NCI-H1105 treated with DMSO at 0.1 percent for 48 hours (cell line): ENCODE data around the gene AFMID.
A peak's percentile ranks its signal among the peaks of the same experiment; 100 is the strongest.
"Not testable (repeated sequence)": the region's sequence is repeated elsewhere in the genome, so short reads cannot be mapped to it uniquely, and the experiment has no call there.

Experiments
- DNase-seq: peaks from one replicate; lab custom pipeline; 2025; lab: John Stamatoyannopoulos, UW

Gene AFMID

GRCh38 chr17:78223765-78224164 is 36.6 kb downstream of the AFMID start:
- DNase-seq, result no peak

- no peak for DNase-seq
These were observed 37.3 kb downstream of the AFMID start for GRCh38 chr17:78224231-78225087.

- no peak for DNase-seq
These were observed 38.1 kb downstream of the AFMID start for GRCh38 chr17:78225088-78225865.

GRCh38 chr17:78226055-78226758 is 39.0 kb downstream of the AFMID start:
- no peak for DNase-seq

GRCh38 chr17:78226759-78227454 is 39.7 kb downstream of the AFMID start:
- DNase-seq, result peak; percentile 28

GRCh38 chr17:78227455-78227916 is 40.3 kb downstream of the AFMID start:
- DNase-seq, result no peak

GRCh38 chr17:78228176-78228575 is 41.0 kb downstream of the AFMID start:
- DNase-seq, result no peak

- no peak for DNase-seq
These were observed 43.2 kb downstream of the AFMID start for GRCh38 chr17:78230252-78230962.

GRCh38 chr17:78230996-78231935 is 44.1 kb downstream of the AFMID start, which contains the start of gene TMEM235:
TMEM235 (plus strand) TSS chr17:78231631; CDS start chr17:78232024, 393 bp downstream.
- DNase-seq, result no peak

- no peak for DNase-seq
These were observed 45.1 kb downstream of the AFMID start for GRCh38 chr17:78231991-78232858.

GRCh38 chr17:78232859-78233173 is 45.7 kb downstream of the AFMID start:
- no peak for DNase-seq

GRCh38 chr17:78233678-78234077 is 46.5 kb downstream of the AFMID start:
- DNase-seq, result no peak

GRCh38 chr17:78234261-78234865 is 47.2 kb downstream of the AFMID start:
- no peak for DNase-seq

GRCh38 chr17:78235022-78235421 is 47.9 kb downstream of the AFMID start:
- not testable (repeated sequence) for DNase-seq

GRCh38 chr17:78235885-78236284 is 48.7 kb downstream of the AFMID start:
- no peak for DNase-seq

GRCh38 chr17:78236362-78237127 is 49.4 kb downstream of the AFMID start:
- DNase-seq, result no peak

GRCh38 chr17:78237401-78238012 is 50.3 kb downstream of the AFMID start:
- no peak for DNase-seq
